Left lung (tissue), 10 donors: ENCODE data around the gene CHCHD3. TPM values are rescaled to one million over a fixed set of nuclear protein-coding genes. Genes with fewer than 3 reads are reported as not detected.

ENCODE experiments used
- ATAC-seq: fragments of 200-7000 bp; cut with Tn5 transposase; one replicate; pipeline ENCODE4 v1.9.1; 2020; ENCODE audit warnings: moderate library complexity
- DNase-seq, 4 donors: peaks; one replicate each; pipeline ENCODE4 v3.0.0-alpha.2; 2013 to 2020
- H3K27ac ChIP-seq, 2 donors: fragments of 200-600 bp; sonication (generic) in 1 of 2; one replicate each; pipeline versions ENCODE4 v1.5.0 to v1.8.0; 2020 to 2021
- H3K27me3 ChIP-seq, 2 donors: fragments of 200-600 bp; sonication (generic) in 1 of 2; one replicate each; pipeline versions ENCODE4 v1.5.0 to v1.8.0; 2020 to 2021
- H3K36me3 ChIP-seq, 2 donors: fragments of 200-600 bp; sonication (generic) in 1 of 2; one replicate each; pipeline versions ENCODE4 v1.5.0 to v1.8.0; 2020 to 2021
- H3K4me1 ChIP-seq, 2 donors: fragments of 200-600 bp; one replicate each; pipeline ENCODE4 v1.8.0; 2021
- H3K4me3 ChIP-seq, 2 donors: fragments of 200-600 bp; sonication (generic) in 1 of 2; one replicate each; pipeline versions ENCODE4 v1.5.0 to v1.8.0; 2020 to 2021; ENCODE audit warnings: mild to moderate bottlenecking in 1 of 2
- H3K9me3 ChIP-seq, 2 donors: fragments of 200-600 bp; sonication (generic) in 1 of 2; one replicate each; pipeline versions ENCODE4 v1.5.0 to v1.8.0; 2020 to 2021
- CTCF ChIP-seq, 2 donors: fragments of 200-600 bp; sonication (generic) in 1 of 2; IDR thresholded peaks; one replicate each; pipeline versions ENCODE4 v1.5.0 to v1.8.0; 2021; ENCODE audit warnings: antibody characterized with exemption in 2 of 2
- intact Hi-C, 2 donors: fragments of 100-400 bp; cut with DNase I; formaldehyde crosslinking; loops; one replicate each; pipeline versions ENCODE4 v1.11.2 to v1.14.2; 2022
- polyA plus RNA-seq, 6 donors: library from polyadenylated mRNA; unstranded; fragments of 120-200 nt; gene quantifications; one replicate each; pipeline ENCODE4 v1.2.1, GENCODE V29; 2013; ENCODE audit not compliant: insufficient read length in 6 of 6
- total RNA-seq, 2 donors: library from RNA; stranded (reverse); fragmentation: NEBNext Ultra II Directional; extraction: Animal tissue kit (Norgen Biotek cat#: 25700); gene quantifications; one replicate each; pipeline ENCODE4 v1.2.1, GENCODE V29; 2021
- donor health status: DM: no; HTN: yes; CAD: no.
- donor health status: DM: no; HTN: no; CAD: no.

The CHCHD3 gene
- total and polyA plus RNA-seq, 8 donors = 45.4 to 58.9 (median 54.5) TPM

DNA sequence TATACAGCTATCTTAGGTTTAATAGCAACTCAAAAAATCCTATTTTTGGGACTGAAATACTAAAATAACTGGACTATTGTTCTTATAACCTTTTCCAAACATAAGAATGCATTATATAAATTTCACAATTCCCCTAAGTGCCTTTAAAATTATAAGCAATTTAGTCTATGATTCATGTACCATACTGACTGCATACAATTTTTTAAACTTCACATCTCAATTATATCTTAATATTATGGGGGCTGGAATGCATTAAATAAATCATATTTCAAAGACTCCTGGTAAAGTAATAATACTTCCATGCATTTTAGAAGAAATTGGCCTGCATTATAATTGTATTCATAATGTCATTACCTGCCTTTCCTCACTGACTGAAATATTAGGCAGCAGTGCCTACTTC is 144.6 kb downstream of the CHCHD3 start:
- ATAC-seq (no peak), DNase-seq (no peak)
- no peaks in the 10 kb centered on the region for H3K27me3 ChIP-seq
- TF ChIP-seq CTCF (IDR thresholded peaks at IDR 0.05) = no peak
- H3K27ac ChIP-seq = no peak overlapping the region
- intact Hi-C loops = no loop called here
- H3K4me3 ChIP-seq = no peak overlapping the region
- H3K36me3 ChIP-seq = no peaks in the 10 kb centered on the region
- H3K9me3 ChIP-seq = peaks cover 0 to 4% of the 10 kb centered on the region in 2 donors
- no peaks in the 10 kb centered on the region for H3K4me1 ChIP-seq

DNA sequence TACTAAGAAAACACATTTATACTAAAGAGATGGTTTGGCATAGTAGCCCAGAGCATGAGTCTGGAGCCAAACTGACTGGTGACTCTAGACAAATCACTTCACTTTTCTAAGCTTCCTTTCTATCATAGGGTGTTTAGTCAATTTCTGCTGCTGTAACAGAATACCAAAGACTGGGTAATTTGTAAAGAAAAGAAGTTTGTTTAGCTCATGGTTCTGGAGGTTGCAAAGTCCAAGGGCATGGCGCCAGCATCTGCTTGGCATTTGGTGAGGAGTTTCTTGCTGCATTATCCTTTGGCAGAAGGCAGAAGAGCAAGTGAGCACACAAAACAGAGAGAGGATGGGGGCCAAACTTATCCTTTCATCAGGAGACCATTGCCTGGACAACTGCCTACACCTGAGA is 146.3 kb downstream of the CHCHD3 start:
- ATAC-seq (no peak), DNase-seq (no peak)
- Histone ChIP-seq H3K4me3 (no peak overlapping the region), H3K27me3 (no peaks in the 10 kb centered on the region), H3K9me3 (peaks cover 0 to 4% of the 10 kb centered on the region in 2 donors), H3K36me3 (no peaks in the 10 kb centered on the region), H3K27ac (no peak overlapping the region), H3K4me1 (no peaks in the 10 kb centered on the region)
- intact Hi-C loops = no loop called here
- TF ChIP-seq CTCF (IDR thresholded peaks at IDR 0.05) = no peak

DNA sequence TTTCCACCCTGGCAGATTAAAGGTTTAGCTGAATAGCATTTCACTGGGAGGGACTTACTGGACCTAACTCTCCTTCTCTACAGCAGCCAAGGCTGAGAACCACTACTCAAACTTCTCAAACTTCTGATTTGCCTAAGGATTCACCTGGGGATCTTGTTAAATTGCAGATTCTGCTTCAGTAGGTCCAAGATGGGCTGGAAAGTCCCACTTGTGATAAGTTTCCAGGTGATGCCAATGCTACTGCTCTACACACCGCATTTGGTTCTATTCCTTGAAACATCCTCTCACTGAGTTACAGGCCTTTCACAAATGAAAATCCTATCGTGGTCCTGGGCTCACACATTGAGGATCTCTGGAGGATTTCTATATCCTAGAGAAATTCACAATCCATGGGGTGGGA is 147.9 kb downstream of the CHCHD3 start:
- DNase-seq (no peak), ATAC-seq (no peak)
- no peak for TF ChIP-seq CTCF (IDR thresholded peaks at IDR 0.05)
- Histone ChIP-seq H3K9me3 (peaks cover 0 to 4% of the 10 kb centered on the region in 2 donors), H3K4me3 (no peak overlapping the region), H3K36me3 (no peaks in the 10 kb centered on the region), H3K4me1 (no peaks in the 10 kb centered on the region), H3K27me3 (no peaks in the 10 kb centered on the region), H3K27ac (no peak overlapping the region)
- intact Hi-C loops = no loop called here

- Histone ChIP-seq H3K27ac (no peak overlapping the region), H3K4me1 (no peaks in the 10 kb centered on the region)
Observed at GRCh38 chr7:132933072-132933458, 148.8 kb downstream of the CHCHD3 start.

More at GRCh38 chr7:132933072-132933458, 148.8 kb downstream of the CHCHD3 start:
- intact Hi-C loops = no loop called here
- no peak for DNase-seq
- peak; percentile 54 for ATAC-seq
- Histone ChIP-seq H3K9me3 (peaks cover 0 to 4% of the 10 kb centered on the region in 2 donors), H3K4me3 (no peak overlapping the region), H3K36me3 (no peaks in the 10 kb centered on the region), H3K27me3 (no peaks in the 10 kb centered on the region)
- no peak for TF ChIP-seq CTCF (IDR thresholded peaks at IDR 0.05)
